Measurements from ENCODE around the gene ATP13A3.
A peak's percentile ranks its signal among the peaks of the same experiment; 100 is the strongest.

ATP13A3 gene

GRCh38 chr3:194364652-194365434 lies 122.0 kb downstream of the ATP13A3 start:
- intact Hi-C loops (cut with DNase I): no loop called here

GRCh38 chr3:194364314-194364651 lies 122.5 kb downstream of the ATP13A3 start:
- intact Hi-C loops (cut with DNase I): no loop called here
- no peak for DNase-seq

More at GRCh38 chr3:194364652-194365434, 122.0 kb downstream of the ATP13A3 start:
- DNase-seq: peak in 17 of 42 donors; percentile 4 to 49 (median 21)

- no peak for DNase-seq
- intact Hi-C loops (cut with DNase I): no loop called here
Observed at GRCh38 chr3:194360568-194360967, 126.2 kb downstream of the ATP13A3 start.

- intact Hi-C loops (cut with DNase I): no loop called here
- DNase-seq: no peak
Observed at GRCh38 chr3:194357681-194358080, 129.1 kb downstream of the ATP13A3 start.

GRCh38 chr3:194355379-194355778 lies 131.4 kb downstream of the ATP13A3 start:
- intact Hi-C loops (cut with DNase I): no loop called here
- no peak for DNase-seq

- intact Hi-C loops (cut with DNase I): no loop called here
- DNase-seq: no peak
Observed at GRCh38 chr3:194354315-194354714, 132.5 kb downstream of the ATP13A3 start.
